NT2/D1 (cell line): ENCODE results near the gene ACAP2.

Experiments used
- SUZ12 ChIP-seq: IDR thresholded peaks from 2 replicates; pipeline ENCODE4 v1.6.1; 2011; ENCODE audit not compliant: insufficient read length, insufficient read depth; ENCODE audit errors: extremely low read depth
- YY1 ChIP-seq: IDR thresholded peaks from 2 replicates; pipeline ENCODE4 v1.6.1; 2011; ENCODE audit not compliant: insufficient read length, insufficient read depth

DNA sequence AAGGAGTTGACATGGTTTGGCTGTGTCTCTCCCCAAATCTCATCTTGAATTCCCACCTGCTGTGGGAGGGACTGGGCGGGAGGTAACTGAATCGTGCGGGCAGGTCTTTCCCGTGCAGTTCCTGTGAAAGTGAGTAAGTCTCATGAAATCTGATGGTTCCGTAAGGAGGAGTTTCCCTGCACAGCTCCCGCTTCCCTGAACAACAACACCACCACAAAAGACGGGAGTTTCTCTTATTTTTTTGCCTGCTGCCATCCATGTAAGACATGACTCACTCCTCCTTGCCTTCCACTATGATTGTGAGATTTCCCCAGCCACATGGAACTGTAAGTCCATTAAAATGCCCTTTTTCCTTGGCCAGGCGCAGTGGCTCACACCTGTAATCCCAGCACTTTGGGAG lies 194.5 kb downstream of the ACAP2 start:
- no peak for TF ChIP-seq YY1
- TF ChIP-seq SUZ12, result no peak
